Activated T-helper 2 cell treated with anti-CD3 and anti-CD28 coated beads, Interferon-gamma antibody, Interleukin-2, Interleukin-4, amounts not matched to agents 10 μg/mL and 5 μg/mL and 100 μg/mL, durations not matched to agents 14 hours and 24 hours and 36 hours (primary cell): ENCODE results near the gene MBOAT7. TPM values are rescaled to one million over a fixed set of nuclear protein-coding genes. Genes with fewer than 3 reads are reported as not detected.
A peak's percentile ranks its signal among the peaks of the same experiment; 100 is the strongest.
"Not testable (repeated sequence)": the region's sequence is repeated elsewhere in the genome, so short reads cannot be mapped to it uniquely, and the experiment has no call there.

Experiments used
- DNase-seq: peaks from one replicate; pipeline ENCODE4 v3.0.0; 2021; ENCODE audit warnings: low spot score
- H3K27ac Mint-ChIP-seq: one replicate; pipeline ENCODE4 v1.8.0; 2021; ENCODE audit warnings: mixed read lengths
- H3K27me3 Mint-ChIP-seq: one replicate; pipeline ENCODE4 v1.8.0; 2021; ENCODE audit warnings: low read depth, mixed read lengths
- H3K36me3 Mint-ChIP-seq: one replicate; pipeline ENCODE4 v1.8.0; 2021; ENCODE audit warnings: low read depth, mixed read lengths
- H3K4me1 Mint-ChIP-seq: one replicate; pipeline ENCODE4 v1.8.0; 2021; ENCODE audit warnings: low read depth, mixed read lengths
- H3K4me3 Mint-ChIP-seq: one replicate; pipeline ENCODE4 v1.8.0; 2021; ENCODE audit warnings: low read depth, mild to moderate bottlenecking, moderate library complexity, mixed read lengths
- H3K9me3 Mint-ChIP-seq: one replicate; pipeline ENCODE4 v1.8.0; 2021; ENCODE audit warnings: mixed read lengths
- intact Hi-C: fragments of 100-400 bp; cut with micrococcal nuclease; formaldehyde crosslinking; loops from one replicate; pipeline ENCODE4 v1.15.1; 2023
- total RNA-seq: library from RNA; stranded (reverse); gene quantifications from 2 replicates; pipeline ENCODE4 v1.2.3, GENCODE V29; 2022

The MBOAT7 gene
- total RNA-seq, 1 donor from 2014 or later, result 311 TPM

DNA sequence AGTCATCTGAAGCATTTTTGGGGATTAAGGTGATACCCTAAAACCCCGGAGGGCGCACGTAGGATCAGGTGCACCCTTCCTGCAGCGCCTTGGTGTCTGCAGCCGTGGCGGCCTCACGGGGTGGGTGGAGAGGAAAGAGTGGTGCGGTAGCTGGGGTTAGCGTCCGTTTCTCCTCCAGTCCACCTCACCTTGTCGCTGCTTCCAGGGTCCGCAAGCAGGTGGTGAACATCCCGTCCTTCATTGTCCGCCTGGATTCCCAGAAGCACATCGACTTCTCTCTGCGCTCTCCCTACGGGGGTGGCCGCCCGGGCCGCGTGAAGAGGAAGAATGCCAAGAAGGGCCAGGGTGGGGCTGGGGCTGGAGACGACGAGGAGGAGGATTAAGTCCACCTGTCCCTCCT is 17.8 kb upstream of the MBOAT7 start:
- peak overlapping the region; percentile 67 for H3K4me3 Mint-ChIP-seq
- intact Hi-C loops, result loop anchor here (10.0 kb wide), 1 partner anchor 1048 kb away; the partner anchor contains the start of gene PPP6R1
- not testable (repeated sequence) for H3K9me3 Mint-ChIP-seq

DNA sequence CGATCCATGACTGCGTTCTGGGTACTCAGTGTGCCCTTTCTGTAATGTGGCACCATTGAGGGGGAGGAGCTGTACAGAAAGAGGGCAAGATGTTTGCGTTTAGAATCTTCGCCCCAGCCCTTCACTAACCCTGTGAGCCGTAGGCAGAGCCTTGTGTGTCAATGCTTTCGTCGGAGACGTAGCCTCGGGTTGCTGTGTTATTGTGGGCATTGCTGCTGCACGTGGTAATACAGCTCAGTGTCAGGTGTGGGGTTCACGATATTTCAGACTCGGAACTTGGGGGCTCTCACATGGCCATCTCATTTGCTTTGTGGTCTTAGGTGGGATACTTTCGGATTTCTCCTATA is 17.4 kb upstream of the MBOAT7 start:
- H3K27me3 Mint-ChIP-seq, result no peaks in the 10 kb centered on the region
- peak overlapping the region; percentile 67 for H3K4me3 Mint-ChIP-seq
- H3K27ac Mint-ChIP-seq, result peak overlapping the region; percentile 92
- DNase-seq, result no peak
- H3K36me3 Mint-ChIP-seq, result peaks cover 91% of the 10 kb centered on the region
- peaks cover 82% of the 10 kb centered on the region for H3K4me1 Mint-ChIP-seq
- intact Hi-C loops, result loop anchor here (10.0 kb wide), 1 partner anchor 1048 kb away; the partner anchor contains the start of gene PPP6R1
- no peaks in the 10 kb centered on the region for H3K9me3 Mint-ChIP-seq

More for the DNA sequence above, 17.8 kb upstream of the MBOAT7 start:
- H3K27me3 Mint-ChIP-seq, DNase-seq: not testable (repeated sequence)
- peaks cover 90% of the 10 kb centered on the region for H3K36me3 Mint-ChIP-seq
- peak overlapping the region; percentile 92 for H3K27ac Mint-ChIP-seq
- H3K4me1 Mint-ChIP-seq, result peaks cover 80% of the 10 kb centered on the region

DNA sequence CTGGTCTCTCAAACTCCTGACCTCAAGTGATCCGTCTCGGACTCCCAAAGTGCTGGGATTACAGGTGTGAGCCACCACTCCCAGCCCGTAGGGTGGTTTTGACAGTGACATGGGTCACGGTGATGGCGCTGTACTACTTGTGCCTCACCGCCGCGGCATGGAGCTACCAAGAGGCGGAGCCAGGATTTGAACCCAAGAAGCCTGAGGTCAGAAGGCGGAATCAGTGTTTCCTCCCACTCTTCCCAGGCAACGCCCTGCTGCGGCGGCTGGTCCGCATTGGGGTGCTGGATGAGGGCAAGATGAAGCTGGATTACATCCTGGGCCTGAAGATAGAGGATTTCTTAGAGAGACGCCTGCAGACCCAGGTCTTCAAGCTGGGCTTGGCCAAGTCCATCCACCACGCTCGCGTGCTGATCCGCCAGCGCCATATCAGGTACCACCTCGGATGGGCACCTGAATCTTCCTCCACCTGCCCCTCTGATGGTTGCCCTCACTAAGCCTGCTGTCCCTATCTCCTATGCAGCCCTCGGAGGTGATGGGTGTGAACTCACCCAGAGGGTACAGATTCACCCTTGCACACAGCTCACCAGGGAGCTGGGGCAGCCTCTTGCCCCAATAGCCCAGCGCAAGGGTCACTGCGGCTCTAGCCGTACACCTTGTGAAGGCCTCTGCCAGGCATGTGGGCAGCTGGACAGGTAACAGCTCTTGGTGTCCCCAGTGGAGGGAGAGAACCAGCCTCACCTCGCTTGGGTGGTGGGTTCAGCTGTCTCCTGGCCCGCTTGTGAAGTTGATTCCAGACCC is 16.9 kb upstream of the MBOAT7 start:
- intact Hi-C loops, result loop anchor here (10.0 kb wide), 1 partner anchor 1049 kb away; the partner anchor contains the start of gene PPP6R1
- H3K27ac Mint-ChIP-seq, result peak overlapping the region; percentile 92
- H3K9me3 Mint-ChIP-seq, result no peaks in the 10 kb centered on the region
- no peak for DNase-seq
- no peaks in the 10 kb centered on the region for H3K27me3 Mint-ChIP-seq
- H3K4me1 Mint-ChIP-seq, result peaks cover 84% of the 10 kb centered on the region
- H3K4me3 Mint-ChIP-seq, result peak overlapping the region; percentile 67
- peaks cover 94% of the 10 kb centered on the region for H3K36me3 Mint-ChIP-seq

DNA sequence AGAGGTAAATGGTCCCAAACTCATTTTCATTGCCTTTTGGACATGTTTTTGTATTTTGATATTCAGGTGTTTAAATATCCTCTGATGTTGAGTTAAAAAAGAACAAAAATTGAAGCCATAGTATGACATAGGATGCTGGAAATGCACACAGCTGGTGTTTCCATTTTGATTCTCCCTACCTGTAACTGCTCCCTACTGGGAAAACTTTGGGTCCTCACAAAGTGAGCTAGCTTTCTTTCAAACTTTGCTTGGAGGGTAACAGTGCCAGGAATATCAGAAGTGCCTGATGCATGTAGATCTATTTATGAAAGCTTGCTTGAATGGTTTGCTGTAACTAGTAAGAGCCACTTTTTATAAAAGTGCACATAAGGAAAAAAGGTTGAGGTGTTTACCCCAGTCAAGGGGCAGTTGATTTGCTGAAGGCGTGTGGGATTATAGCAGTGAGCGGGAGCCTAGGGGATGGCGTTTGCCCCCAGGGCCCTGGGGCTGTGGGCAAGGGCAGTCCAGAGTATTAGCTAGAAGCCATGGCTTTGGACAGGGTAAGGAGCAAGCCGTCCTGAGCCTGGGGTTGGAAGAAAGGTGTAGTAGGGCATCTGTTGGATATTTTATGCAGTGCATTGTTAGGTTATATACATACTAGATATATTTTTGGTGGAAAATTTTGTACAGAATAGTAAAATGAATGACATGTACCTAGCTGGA is 15.5 kb upstream of the MBOAT7 start:
- no peak for DNase-seq
- H3K9me3 Mint-ChIP-seq, result no peaks in the 10 kb centered on the region
- peaks cover 90% of the 10 kb centered on the region for H3K36me3 Mint-ChIP-seq
- peaks cover 72% of the 10 kb centered on the region for H3K4me1 Mint-ChIP-seq
- H3K27me3 Mint-ChIP-seq, result no peaks in the 10 kb centered on the region
- intact Hi-C loops, result loop anchor here (10.0 kb wide), 1 partner anchor 1050 kb away; the partner anchor contains the start of gene PPP6R1
- peak overlapping the region; percentile 28 for H3K27ac Mint-ChIP-seq
- H3K4me3 Mint-ChIP-seq, result peak overlapping the region; percentile 99

DNA sequence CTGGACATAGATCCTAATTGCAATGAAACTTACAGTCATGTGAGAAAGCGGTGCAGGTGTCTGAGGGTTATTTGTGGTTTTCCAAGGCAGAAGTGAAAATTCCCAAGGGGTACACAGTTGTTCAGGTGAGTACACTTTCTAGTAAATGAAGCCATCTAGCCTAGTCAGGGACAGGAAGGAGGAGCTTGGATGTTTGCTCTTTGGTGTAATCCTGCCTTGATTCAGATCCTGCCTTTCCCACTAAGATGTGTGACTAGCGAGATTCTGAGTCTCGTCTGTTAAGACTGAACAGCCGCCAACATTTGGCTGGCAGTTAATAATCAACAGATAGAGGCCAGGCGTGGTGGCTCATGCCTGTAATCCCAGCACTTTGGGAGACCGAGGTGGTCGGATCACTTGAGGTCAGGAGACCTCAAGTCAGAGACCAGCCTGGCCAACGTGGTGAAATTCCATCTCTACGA is 13.8 kb upstream of the MBOAT7 start:
- no peaks in the 10 kb centered on the region for H3K27me3 Mint-ChIP-seq
- H3K9me3 Mint-ChIP-seq, result no peaks in the 10 kb centered on the region
- intact Hi-C loops, result loop anchor here (10.0 kb wide), 1 partner anchor 1052 kb away; the partner anchor contains the start of gene PPP6R1
- peaks cover 61% of the 10 kb centered on the region for H3K4me1 Mint-ChIP-seq
- H3K36me3 Mint-ChIP-seq, result peaks cover 76% of the 10 kb centered on the region
- no peak overlapping the region for H3K27ac Mint-ChIP-seq
- H3K4me3 Mint-ChIP-seq, result peak overlapping the region; percentile 99
- DNase-seq, result no peak

DNA sequence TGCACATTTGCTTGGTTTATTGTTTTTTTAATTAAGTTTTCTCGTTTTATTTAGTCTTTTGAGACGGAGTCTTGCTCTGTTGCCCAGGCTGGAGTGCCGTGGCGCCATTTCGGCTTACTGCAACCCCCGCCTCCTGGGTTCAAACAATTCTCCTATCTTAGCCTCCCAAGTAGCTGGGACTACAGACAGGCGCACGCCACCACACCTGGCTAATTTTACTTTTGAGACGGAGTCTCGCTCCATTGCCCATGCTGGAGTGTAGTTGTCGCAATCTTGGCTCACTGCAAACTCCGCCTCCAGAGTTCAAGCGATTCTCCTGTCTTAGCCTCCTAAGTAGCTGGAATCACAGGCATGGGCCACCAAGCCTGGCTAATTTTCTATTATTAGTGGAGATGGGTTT is 12.6 kb upstream of the MBOAT7 start:
- Mint-ChIP-seq H3K4me3 (peak overlapping the region; percentile 99), H3K4me1 (peaks cover 50% of the 10 kb centered on the region), H3K9me3 (no peaks in the 10 kb centered on the region), H3K36me3 (peaks cover 64% of the 10 kb centered on the region), H3K27ac (peak overlapping the region; percentile 100), H3K27me3 (no peaks in the 10 kb centered on the region)
- no peak for DNase-seq
- intact Hi-C loops, result loop anchor here (2.0 to 10.0 kb wide), 2 partner anchors 43 to 1053 kb away; partner anchors contain the start of genes LENG1 and PPP6R1

DNA sequence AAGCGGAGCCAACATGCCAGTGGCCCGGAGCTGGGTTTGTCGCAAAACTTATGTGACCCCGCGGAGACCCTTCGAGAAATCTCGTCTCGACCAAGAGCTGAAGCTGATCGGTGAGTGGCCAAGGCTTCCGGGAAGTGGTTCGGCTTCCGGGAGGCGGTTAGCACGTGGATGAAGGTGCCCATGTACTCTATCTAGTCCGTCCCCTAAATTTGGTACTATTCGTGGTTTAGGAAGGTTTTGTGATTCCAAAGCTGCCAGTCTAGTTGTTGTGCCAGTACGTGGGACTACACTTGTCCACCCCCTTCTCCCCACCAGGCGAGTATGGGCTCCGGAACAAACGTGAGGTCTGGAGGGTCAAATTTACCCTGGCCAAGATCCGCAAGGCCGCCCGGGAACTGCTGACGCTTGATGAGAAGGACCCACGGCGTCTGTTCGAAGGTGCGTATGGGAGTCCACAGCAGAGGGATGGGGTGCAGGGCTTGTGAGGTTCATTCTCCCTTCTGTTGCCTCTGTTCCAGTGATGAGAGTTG is 11.9 kb upstream of the MBOAT7 start:
- H3K9me3 Mint-ChIP-seq, result no peaks in the 10 kb centered on the region
- intact Hi-C loops, result loop anchor here (2.0 to 10.0 kb wide), 2 partner anchors 42 to 1054 kb away; partner anchors contain the start of genes LENG1 and PPP6R1
- no peak for DNase-seq
- peak overlapping the region; percentile 100 for H3K27ac Mint-ChIP-seq
- H3K4me3 Mint-ChIP-seq, result peak overlapping the region; percentile 99
- no peaks in the 10 kb centered on the region for H3K27me3 Mint-ChIP-seq
- H3K4me1 Mint-ChIP-seq, result peaks cover 43% of the 10 kb centered on the region
- H3K36me3 Mint-ChIP-seq, result peaks cover 57% of the 10 kb centered on the region

DNA sequence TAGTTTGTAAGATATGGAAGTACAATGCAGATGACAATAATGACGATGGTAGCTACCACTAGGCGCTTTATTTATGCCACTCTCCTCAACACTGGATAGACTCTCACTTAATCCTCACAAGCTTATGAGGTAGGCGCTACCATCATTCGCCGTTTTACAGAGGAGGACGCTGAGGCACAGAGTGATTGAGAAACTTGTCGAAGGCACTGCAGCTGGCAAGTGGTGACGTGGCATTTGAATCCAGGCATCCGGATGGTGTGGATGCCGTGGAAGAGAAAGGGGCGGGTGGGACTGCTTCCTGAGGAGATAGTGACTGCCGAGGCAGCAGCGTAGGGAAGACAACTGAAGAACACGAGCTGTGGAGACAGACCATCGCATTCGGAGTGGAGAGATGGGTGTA is 10.0 kb upstream of the MBOAT7 start:
- Mint-ChIP-seq H3K36me3 (peaks cover 45% of the 10 kb centered on the region), H3K27me3 (no peaks in the 10 kb centered on the region), H3K27ac (peak overlapping the region; percentile 65), H3K9me3 (no peaks in the 10 kb centered on the region), H3K4me3 (peak overlapping the region; percentile 78), H3K4me1 (peaks cover 27% of the 10 kb centered on the region)
- DNase-seq, result no peak
- intact Hi-C loops, result no loop called here

DNA sequence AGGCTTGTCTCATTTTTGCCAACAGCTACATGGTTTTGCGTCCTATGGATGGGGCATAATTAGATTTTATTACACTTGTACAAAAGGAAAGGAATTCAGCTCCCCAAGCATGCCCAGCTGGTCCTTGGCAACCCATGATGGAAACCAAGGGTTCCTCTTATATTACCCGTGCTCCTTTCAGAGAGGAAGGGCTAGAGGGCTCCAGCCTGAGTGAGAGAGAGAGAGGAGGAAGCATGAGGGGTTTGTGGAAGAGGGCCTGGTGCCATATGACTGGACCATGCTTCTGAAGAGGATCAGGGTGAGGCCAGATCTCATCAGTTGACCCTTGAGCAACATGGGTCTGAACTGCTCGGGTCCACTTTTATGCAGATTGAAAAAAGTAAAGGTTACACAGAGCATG is 7.7 kb upstream of the MBOAT7 start:
- Mint-ChIP-seq H3K27me3 (no peaks in the 10 kb centered on the region), H3K9me3 (no peaks in the 10 kb centered on the region), H3K4me1 (peaks cover 18% of the 10 kb centered on the region), H3K27ac (no peak overlapping the region), H3K4me3 (no peak overlapping the region), H3K36me3 (peaks cover 33% of the 10 kb centered on the region)
- intact Hi-C loops, result no loop called here
- no peak for DNase-seq

DNA sequence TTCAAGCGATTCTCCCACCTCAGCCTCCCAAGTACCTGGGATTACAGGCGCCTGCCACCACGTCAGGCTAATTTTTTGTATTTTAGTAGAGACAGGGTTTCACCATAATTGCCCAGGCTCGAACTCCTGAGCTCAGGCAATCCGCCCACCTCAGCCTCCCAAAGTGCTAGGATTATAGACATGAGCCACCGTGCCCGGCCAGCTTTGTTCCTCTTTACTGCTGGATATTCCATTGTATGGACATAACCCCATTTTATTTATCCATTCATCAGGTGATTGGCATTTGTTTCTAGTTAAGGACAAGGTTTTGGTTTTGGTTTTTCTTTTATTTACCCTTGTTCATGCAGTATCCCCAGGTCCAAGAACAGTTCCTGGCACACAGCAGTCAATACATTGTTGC is 7.2 kb upstream of the MBOAT7 start:
- Mint-ChIP-seq H3K36me3 (peaks cover 27% of the 10 kb centered on the region), H3K9me3 (no peaks in the 10 kb centered on the region), H3K27ac (no peak overlapping the region), H3K4me1 (peaks cover 20% of the 10 kb centered on the region), H3K27me3 (no peaks in the 10 kb centered on the region), H3K4me3 (no peak overlapping the region)
- intact Hi-C loops, result no loop called here
- no peak for DNase-seq

DNA sequence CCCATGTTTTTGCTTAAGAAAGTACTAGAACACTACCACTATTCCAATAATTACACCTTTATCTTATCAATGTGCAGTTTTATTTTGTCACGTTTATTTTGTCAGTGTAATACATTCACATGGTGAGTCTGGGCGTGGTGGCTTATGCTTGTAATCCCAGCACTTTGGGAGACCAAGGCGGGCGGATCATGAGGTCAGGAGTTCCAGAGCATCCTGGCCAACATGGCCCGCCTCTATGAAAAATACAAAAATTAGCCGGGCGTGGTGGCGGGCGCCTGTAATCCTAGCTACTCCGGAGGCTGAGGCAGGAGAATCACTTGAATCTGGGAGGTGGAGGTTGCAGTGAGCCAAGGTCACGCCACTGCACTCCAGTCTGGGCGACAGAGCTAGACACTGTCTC is 5.1 kb upstream of the MBOAT7 start:
- not testable (repeated sequence) for H3K27me3 Mint-ChIP-seq, H3K27ac Mint-ChIP-seq, H3K9me3 Mint-ChIP-seq, H3K4me3 Mint-ChIP-seq, DNase-seq
- intact Hi-C loops, result loop anchor here (5.0 kb wide), 1 partner anchor 327 kb away; the partner anchor contains the start of gene MYADM
- Mint-ChIP-seq H3K36me3 (peaks cover 17% of the 10 kb centered on the region), H3K4me1 (peaks cover 18% of the 10 kb centered on the region)

DNA sequence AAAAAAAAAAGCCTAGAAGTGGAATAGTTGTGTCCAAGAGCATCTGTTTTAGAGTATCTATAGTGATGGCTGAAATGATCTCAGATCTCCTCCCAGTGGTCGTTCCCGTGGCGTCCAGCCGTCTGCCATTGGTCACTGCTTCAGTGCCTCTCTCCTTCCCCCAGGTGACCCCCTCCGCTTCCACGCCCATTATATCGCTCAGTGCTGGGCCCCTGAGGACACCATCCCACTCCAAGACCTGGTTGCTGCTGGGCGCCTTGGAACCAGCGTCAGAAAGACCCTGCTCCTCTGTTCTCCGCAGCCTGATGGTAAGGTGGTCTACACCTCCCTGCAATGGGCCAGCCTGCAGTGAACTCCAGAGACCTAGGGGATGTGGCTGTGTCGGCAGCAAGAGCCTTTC is 3.6 kb upstream of the MBOAT7 start:
- intact Hi-C loops, result loop anchor here (5.0 kb wide), 1 partner anchor 326 kb away; the partner anchor contains the start of gene MYADM
- Mint-ChIP-seq H3K27me3 (no peaks in the 10 kb centered on the region), H3K4me3 (peak overlapping the region; percentile 85), H3K9me3 (no peaks in the 10 kb centered on the region), H3K27ac (no peak overlapping the region), H3K36me3 (peaks cover 19% of the 10 kb centered on the region), H3K4me1 (peaks cover 15% of the 10 kb centered on the region)
- no peak for DNase-seq
